ENCODE measurements around the gene AKR1C2. TPM values are rescaled to one million over a fixed set of nuclear protein-coding genes. Genes with fewer than 3 reads are reported as not detected.

Gene AKR1C2
- polyA plus RNA-seq, 2 of the 4 experiments (the other 2 are of a cell fraction): 5,660 to 6,805 TPM

DNA sequence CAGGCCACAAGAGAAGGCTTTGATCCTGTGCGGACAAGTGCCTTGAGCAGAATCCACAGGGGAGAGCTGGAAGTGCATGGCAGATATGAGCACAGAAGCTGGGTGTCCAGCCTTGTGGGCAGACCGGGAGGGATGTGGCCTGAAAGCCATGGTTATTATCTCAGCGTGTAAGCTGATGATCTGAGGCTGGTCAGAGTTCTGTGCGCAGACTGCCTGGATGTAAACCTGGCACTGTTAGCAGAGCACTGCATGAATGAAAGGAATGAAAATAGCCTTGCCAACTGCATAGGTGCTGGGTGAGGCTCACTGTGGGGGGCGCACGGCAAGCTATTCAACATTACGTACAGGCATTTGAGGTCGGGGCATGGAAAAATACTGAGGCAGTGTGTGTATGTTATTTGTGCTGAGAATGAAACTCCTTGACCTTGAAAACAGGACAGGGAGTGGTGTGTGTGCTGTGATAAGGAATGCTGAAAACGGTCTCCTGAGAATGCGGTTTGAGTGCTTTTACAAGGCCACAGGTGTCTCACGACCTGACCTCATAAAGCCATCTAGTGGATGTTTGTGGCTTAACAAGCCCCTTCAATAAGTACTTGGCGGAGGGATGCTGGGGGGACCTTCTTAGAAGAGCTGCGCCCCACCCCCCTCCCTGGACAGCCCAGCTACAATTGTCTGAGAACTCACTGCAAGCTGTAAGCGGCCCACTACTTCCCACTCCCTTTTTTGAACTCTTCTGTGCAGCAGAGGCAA is 21.8 kb downstream of the AKR1C2 start (continued):
- peak in 1 of 2 experiments; percentile 42; a peak in 1 of 5 replicates for TF ChIP-seq EP300 (IDR thresholded peaks at IDR 0.05)
- no peak for TF ChIP-seq PHF8 (IDR thresholded peaks at IDR 0.05; ENCODE audit: borderline replicate concordance, low read depth)
- no peak for TF ChIP-seq NFE2L2 (conservative IDR thresholded peaks at IDR 0.05; ENCODE audit: low read length)
- TF ChIP-seq ESRRA (IDR thresholded peaks at IDR 0.05; ENCODE audit: borderline replicate concordance, low read length): peak; percentile 87; the same call in 1 of the 2 replicates
- peak; percentile 100 for TF ChIP-seq POLR2AphosphoS2 (conservative IDR thresholded peaks at IDR 0.05; ENCODE audit: low read length)
- no peak for TF ChIP-seq JUNB (IDR thresholded peaks at IDR 0.05)
- TF ChIP-seq KDM5A (IDR thresholded peaks at IDR 0.05): no peak
- TF ChIP-seq CHD2 (IDR thresholded peaks at IDR 0.05; ENCODE audit: low read length, partially characterized antibody): peak; percentile 25
- TF ChIP-seq E2F6 (IDR thresholded peaks at IDR 0.05; ENCODE audit: borderline replicate concordance, low read depth): no peak
- TF ChIP-seq SMC3 (IDR thresholded peaks at IDR 0.05): peak; percentile 77
- TF ChIP-seq REST (IDR thresholded peaks at IDR 0.05): peak; percentile 8; the same call in 1 of the 2 replicates
- no peak for TF ChIP-seq CEBPB (IDR thresholded peaks at IDR 0.05)
- no peak for TF ChIP-seq HDAC2 (IDR thresholded peaks at IDR 0.05)
- no peak for TF ChIP-seq FOSL2 (IDR thresholded peaks at IDR 0.05)
- TF ChIP-seq FOSL2 (CRISPR knock-in tag; IDR thresholded peaks at IDR 0.05): peak; percentile 5; the same call in 1 of the 2 replicates
- TF ChIP-seq HOXA7 (CRISPR knock-in tag; IDR thresholded peaks at IDR 0.05): peak; percentile 71
- TF ChIP-seq HES2 (IDR thresholded peaks at IDR 0.05): no peak
- no peak for TF ChIP-seq NPAS2 (CRISPR knock-in tag; IDR thresholded peaks at IDR 0.05; ENCODE audit: borderline replicate concordance)
- TF ChIP-seq FOXS1 (CRISPR knock-in tag; IDR thresholded peaks at IDR 0.05): no peak
- TF ChIP-seq FOSB (CRISPR knock-in tag; IDR thresholded peaks at IDR 0.05): peak; percentile 80; the same call in 1 of the 2 replicates
- TF ChIP-seq HOXB5 (CRISPR knock-in tag; IDR thresholded peaks at IDR 0.05): no peak
- no peak for TF ChIP-seq EHMT2 (IDR thresholded peaks at IDR 0.05; ENCODE audit: low read depth)
- TF ChIP-seq USF2 (IDR thresholded peaks at IDR 0.05): no peak
- TF ChIP-seq RCOR1 (IDR thresholded peaks at IDR 0.05; ENCODE audit: low read depth, low read length): no peak
- TF ChIP-seq, protein P1, sequence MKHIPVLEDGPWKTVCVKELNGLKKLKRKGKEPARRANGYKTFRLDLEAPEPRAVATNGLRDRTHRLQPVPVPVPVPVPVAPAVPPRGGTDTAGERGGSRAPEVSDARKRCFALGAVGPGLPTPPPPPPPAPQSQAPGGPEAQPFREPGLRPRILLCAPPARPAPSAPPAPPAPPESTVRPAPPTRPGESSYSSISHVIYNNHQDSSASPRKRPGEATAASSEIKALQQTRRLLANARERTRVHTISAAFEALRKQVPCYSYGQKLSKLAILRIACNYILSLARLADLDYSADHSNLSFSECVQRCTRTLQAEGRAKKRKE (CRISPR knock-in tag; IDR thresholded peaks at IDR 0.05; ENCODE audit: low read depth): no peak
- no peak for TF ChIP-seq BHLHE40 (IDR thresholded peaks at IDR 0.05; ENCODE audit: low read depth, low read length)
- TF ChIP-seq ZSCAN20 (CRISPR knock-in tag; IDR thresholded peaks at IDR 0.05): no peak
- TF ChIP-seq TP53 (CRISPR knock-in tag; IDR thresholded peaks at IDR 0.05): peak; percentile 67; the same call in 1 of the 2 replicates
- 0 out of 2 replicates have a peak, but pooled peaks have one; percentile 35 for TF ChIP-seq HOXB13 (CRISPR knock-in tag; IDR thresholded peaks at IDR 0.05; ENCODE audit: low read depth)
- TF ChIP-seq MAFK (IDR thresholded peaks at IDR 0.05; ENCODE audit: partially characterized antibody): no peak
- peak; percentile 17; the same call in 1 of the 2 replicates for TF ChIP-seq GATA3 (IDR thresholded peaks at IDR 0.05; ENCODE audit: borderline replicate concordance)
- peak; percentile 70 to 72 for TF ChIP-seq RAD21 (conservative IDR thresholded peaks at IDR 0.05 in 1 of 2, IDR thresholded peaks at IDR 0.05 in 1 of 2)

Measured in A549 (cell line).